Stimulated activated CD4-positive, alpha-beta T cell treated with anti-CD3 and anti-CD28 coated beads, Interleukin-1b, Interleukin-23, amount 100 ng/mL, for 48 hours (primary cell): ENCODE data around the gene MAP4.
"Not testable (repeated sequence)": the region's sequence is repeated elsewhere in the genome, so short reads cannot be mapped to it uniquely, and the experiment has no call there.

Experiments
- DNase-seq: peaks from one replicate; pipeline ENCODE4 v3.0.0-alpha.2; 2020

MAP4 gene

GRCh38 chr3:47892286-47893040 lies 123.8 kb downstream of the MAP4 start:
- DNase-seq = no peak

GRCh38 chr3:47891613-47892005 lies 124.6 kb downstream of the MAP4 start:
- no peak for DNase-seq

- no peak for DNase-seq
These were observed 125.2 kb downstream of the MAP4 start for GRCh38 chr3:47890828-47891612.

- DNase-seq = no peak
These were observed 125.9 kb downstream of the MAP4 start for GRCh38 chr3:47890126-47890827.

- no peak for DNase-seq
These were observed 127.0 kb downstream of the MAP4 start for GRCh38 chr3:47888986-47889757.

- not testable (repeated sequence) for DNase-seq
These were observed 128.2 kb downstream of the MAP4 start for GRCh38 chr3:47887991-47888390.

GRCh38 chr3:47885168-47885567 lies 131.0 kb downstream of the MAP4 start:
- DNase-seq = no peak

- DNase-seq = no peak
These were observed 131.6 kb downstream of the MAP4 start for GRCh38 chr3:47884603-47885002.

- DNase-seq = no peak
These were observed 133.9 kb downstream of the MAP4 start for GRCh38 chr3:47882338-47882737.

- DNase-seq = no peak
These were observed 138.5 kb downstream of the MAP4 start for GRCh38 chr3:47877719-47878118.

- no peak for DNase-seq
These were observed 138.9 kb downstream of the MAP4 start for GRCh38 chr3:47877290-47877689.

- no peak for DNase-seq
These were observed 141.3 kb downstream of the MAP4 start for GRCh38 chr3:47874913-47875312.

- no peak for DNase-seq
These were observed 141.8 kb downstream of the MAP4 start for GRCh38 chr3:47874438-47874837.

- DNase-seq = no peak
These were observed 143.3 kb downstream of the MAP4 start for GRCh38 chr3:47872916-47873315.

- no peak for DNase-seq
These were observed 144.8 kb downstream of the MAP4 start for GRCh38 chr3:47871389-47871788.

GRCh38 chr3:47870702-47871260 lies 145.4 kb downstream of the MAP4 start:
- DNase-seq = no peak

- DNase-seq = no peak
These were observed 146.1 kb downstream of the MAP4 start for GRCh38 chr3:47870156-47870555.

GRCh38 chr3:47868306-47868705 lies 147.9 kb downstream of the MAP4 start:
- DNase-seq = no peak

- no peak for DNase-seq
These were observed 148.7 kb downstream of the MAP4 start for GRCh38 chr3:47867451-47868044.

- DNase-seq = no peak
These were observed 151.0 kb downstream of the MAP4 start for GRCh38 chr3:47865192-47865591.

GRCh38 chr3:47863391-47864128 lies 152.7 kb downstream of the MAP4 start:
- no peak for DNase-seq
